ENCODE measurements around the gene GLMN. TPM values are rescaled to one million over a fixed set of nuclear protein-coding genes. Genes with fewer than 3 reads are reported as not detected.

GLMN gene
- total and polyA plus RNA-seq, 2 of the 13 experiments (the other 11 are each of a cell fraction or from before 2014, with no cell fraction given), result 5.9 to 18.4 TPM

DNA sequence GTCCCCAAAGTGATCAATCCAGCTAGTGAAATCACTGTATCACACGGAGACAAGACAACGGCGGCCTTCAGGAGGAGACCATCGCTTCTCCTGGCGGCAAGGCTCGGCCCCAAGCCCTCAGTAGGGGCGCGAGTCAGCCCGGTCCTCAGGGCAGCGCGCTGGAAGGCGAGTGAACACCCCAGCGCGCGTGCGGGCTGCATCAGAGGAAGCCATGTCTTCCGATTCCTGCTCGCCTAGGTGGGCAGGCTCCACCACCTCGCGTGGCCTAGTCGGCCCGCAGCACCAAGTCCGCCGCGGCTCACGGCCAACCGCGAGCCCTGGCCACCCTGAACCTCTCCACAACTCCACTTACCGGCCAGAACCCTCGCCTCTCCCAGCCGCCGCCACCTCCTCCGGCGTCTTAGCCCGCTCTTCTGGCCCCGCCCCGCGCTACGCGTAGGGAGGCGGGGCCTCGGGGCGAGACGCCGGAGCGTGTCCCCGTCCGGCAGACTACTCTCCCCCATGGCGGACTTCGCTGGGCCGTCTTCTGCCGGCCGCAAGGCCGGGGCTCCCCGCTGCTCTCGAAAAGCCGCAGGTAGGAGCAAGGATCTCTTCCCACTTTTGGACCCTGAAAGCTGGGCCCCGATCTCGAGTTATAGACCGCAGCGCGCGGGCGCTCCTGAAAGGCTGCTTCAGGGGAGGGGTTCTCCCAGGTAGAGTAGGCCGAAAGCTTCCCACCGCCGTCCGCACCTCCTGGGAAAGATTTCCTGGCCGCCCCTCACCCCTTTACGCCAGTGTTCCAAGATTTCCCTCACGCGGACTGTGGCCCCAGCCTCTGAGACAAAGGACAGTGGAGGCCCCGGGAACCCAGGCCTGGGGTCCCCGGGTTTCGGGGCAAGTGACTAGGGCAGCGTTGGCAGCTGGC is at the start of gene GLMN, which contains the start of gene RPAP2 (continued):
- TF ChIP-seq, protein P1, sequence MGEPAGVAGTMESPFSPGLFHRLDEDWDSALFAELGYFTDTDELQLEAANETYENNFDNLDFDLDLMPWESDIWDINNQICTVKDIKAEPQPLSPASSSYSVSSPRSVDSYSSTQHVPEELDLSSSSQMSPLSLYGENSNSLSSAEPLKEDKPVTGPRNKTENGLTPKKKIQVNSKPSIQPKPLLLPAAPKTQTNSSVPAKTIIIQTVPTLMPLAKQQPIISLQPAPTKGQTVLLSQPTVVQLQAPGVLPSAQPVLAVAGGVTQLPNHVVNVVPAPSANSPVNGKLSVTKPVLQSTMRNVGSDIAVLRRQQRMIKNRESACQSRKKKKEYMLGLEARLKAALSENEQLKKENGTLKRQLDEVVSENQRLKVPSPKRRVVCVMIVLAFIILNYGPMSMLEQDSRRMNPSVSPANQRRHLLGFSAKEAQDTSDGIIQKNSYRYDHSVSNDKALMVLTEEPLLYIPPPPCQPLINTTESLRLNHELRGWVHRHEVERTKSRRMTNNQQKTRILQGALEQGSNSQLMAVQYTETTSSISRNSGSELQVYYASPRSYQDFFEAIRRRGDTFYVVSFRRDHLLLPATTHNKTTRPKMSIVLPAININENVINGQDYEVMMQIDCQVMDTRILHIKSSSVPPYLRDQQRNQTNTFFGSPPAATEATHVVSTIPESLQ (CRISPR knock-in tag; conservative IDR thresholded peaks at IDR 0.05), result no peak
- TF ChIP-seq ZNF468 (CRISPR knock-in tag; IDR thresholded peaks at IDR 0.05) (no peak), GABPB1 (CRISPR knock-in tag; IDR thresholded peaks at IDR 0.05) (peak; percentile 78; the same call in 1 of the 2 replicates), POLR2G (IDR thresholded peaks at IDR 0.05; ENCODE audit: low read depth, low read length) (peak; percentile 94), ZIK1 (CRISPR knock-in tag; IDR thresholded peaks at IDR 0.05; ENCODE audit: borderline replicate concordance, low read depth) (no peak; the same call in 1 of the 2 replicates), ZNF326 (CRISPR knock-in tag; IDR thresholded peaks at IDR 0.05; ENCODE audit: borderline replicate concordance) (no peak), ZNF615 (CRISPR knock-in tag; IDR thresholded peaks at IDR 0.05; ENCODE audit: borderline replicate concordance) (no peak), ETV5 (CRISPR knock-in tag; IDR thresholded peaks at IDR 0.05; ENCODE audit: borderline replicate concordance) (0 out of 2 replicates have a peak, but pooled peaks have one; percentile 17), ZSCAN12 (CRISPR knock-in tag; IDR thresholded peaks at IDR 0.05) (no peak), RARA (CRISPR knock-in tag; IDR thresholded peaks at IDR 0.05) (peak; percentile 12; the same call in 1 of the 2 replicates), TRIM22 (IDR thresholded peaks at IDR 0.05) (no peak), GZF1 (CRISPR knock-in tag; IDR thresholded peaks at IDR 0.05) (no peak)
- TF ChIP-seq, protein P2, sequence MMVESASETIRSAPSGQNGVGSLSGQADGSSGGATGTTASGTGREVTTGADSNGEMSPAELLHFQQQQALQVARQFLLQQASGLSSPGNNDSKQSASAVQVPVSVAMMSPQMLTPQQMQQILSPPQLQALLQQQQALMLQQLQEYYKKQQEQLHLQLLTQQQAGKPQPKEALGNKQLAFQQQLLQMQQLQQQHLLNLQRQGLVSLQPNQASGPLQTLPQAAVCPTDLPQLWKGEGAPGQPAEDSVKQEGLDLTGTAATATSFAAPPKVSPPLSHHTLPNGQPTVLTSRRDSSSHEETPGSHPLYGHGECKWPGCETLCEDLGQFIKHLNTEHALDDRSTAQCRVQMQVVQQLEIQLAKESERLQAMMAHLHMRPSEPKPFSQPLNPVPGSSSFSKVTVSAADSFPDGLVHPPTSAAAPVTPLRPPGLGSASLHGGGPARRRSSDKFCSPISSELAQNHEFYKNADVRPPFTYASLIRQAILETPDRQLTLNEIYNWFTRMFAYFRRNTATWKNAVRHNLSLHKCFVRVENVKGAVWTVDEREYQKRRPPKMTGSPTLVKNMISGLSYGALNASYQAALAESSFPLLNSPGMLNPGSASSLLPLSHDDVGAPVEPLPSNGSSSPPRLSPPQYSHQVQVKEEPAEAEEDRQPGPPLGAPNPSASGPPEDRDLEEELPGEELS (CRISPR knock-in tag; IDR thresholded peaks at IDR 0.05), result peak; percentile 47; the same call in 1 of the 2 replicates
- TF ChIP-seq, protein P3, sequence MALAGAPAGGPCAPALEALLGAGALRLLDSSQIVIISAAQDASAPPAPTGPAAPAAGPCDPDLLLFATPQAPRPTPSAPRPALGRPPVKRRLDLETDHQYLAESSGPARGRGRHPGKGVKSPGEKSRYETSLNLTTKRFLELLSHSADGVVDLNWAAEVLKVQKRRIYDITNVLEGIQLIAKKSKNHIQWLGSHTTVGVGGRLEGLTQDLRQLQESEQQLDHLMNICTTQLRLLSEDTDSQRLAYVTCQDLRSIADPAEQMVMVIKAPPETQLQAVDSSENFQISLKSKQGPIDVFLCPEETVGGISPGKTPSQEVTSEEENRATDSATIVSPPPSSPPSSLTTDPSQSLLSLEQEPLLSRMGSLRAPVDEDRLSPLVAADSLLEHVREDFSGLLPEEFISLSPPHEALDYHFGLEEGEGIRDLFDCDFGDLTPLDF (CRISPR knock-in tag; IDR thresholded peaks at IDR 0.05), result peak; percentile 34; the same call in 1 of the 2 replicates
- TF ChIP-seq, protein P4, sequence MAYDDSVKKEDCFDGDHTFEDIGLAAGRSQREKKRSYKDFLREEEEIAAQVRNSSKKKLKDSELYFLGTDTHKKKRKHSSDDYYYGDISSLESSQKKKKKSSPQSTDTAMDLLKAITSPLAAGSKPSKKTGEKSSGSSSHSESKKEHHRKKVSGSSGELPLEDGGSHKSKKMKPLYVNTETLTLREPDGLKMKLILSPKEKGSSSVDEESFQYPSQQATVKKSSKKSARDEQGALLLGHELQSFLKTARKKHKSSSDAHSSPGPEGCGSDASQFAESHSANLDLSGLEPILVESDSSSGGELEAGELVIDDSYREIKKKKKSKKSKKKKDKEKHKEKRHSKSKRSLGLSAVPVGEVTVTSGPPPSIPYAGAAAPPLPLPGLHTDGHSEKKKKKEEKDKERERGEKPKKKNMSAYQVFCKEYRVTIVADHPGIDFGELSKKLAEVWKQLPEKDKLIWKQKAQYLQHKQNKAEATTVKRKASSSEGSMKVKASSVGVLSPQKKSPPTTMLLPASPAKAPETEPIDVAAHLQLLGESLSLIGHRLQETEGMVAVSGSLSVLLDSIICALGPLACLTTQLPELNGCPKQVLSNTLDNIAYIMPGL (CRISPR knock-in tag; IDR thresholded peaks at IDR 0.05; ENCODE audit: borderline replicate concordance in 1 of 2, low read depth in 1 of 2), result peak; percentile 84 to 96
- TF ChIP-seq, protein P5, sequence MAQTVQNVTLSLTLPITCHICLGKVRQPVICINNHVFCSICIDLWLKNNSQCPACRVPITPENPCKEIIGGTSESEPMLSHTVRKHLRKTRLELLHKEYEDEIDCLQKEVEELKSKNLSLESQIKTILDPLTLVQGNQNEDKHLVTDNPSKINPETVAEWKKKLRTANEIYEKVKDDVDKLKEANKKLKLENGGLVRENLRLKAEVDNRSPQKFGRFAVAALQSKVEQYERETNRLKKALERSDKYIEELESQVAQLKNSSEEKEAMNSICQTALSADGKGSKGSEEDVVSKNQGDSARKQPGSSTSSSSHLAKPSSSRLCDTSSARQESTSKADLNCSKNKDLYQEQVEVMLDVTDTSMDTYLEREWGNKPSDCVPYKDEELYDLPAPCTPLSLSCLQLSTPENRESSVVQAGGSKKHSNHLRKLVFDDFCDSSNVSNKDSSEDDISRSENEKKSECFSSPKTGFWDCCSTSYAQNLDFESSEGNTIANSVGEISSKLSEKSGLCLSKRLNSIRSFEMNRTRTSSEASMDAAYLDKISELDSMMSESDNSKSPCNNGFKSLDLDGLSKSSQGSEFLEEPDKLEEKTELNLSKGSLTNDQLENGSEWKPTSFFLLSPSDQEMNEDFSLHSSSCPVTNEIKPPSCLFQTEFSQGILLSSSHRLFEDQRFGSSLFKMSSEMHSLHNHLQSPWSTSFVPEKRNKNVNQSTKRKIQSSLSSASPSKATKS (CRISPR knock-in tag; IDR thresholded peaks at IDR 0.05), result no peak; the same call in 1 of the 2 replicates
